HepG2 (cell line): ENCODE results near the gene TAF8. TPM values are rescaled to one million over a fixed set of nuclear protein-coding genes. Genes with fewer than 3 reads are reported as not detected.

Source experiments
- ATAC-seq: fragments of 200-7000 bp; cut with Tn5 transposase; 3 replicates; pipeline ENCODE4 v1.9.1; 2020; ENCODE audit warnings: mild to moderate bottlenecking, moderate library complexity
- BruUV-seq: library from RNA; stranded (reverse); fragments of 400-500 nt; replicated peaks from 2 replicates; lab custom pipeline; 2021; lab: Mats Ljungman, UMichigan
- CTCF ChIA-PET: fragments of 300-600 bp; formaldehyde crosslinking; extraction: SDS; loops from one replicate; lab custom pipeline; 2021; ENCODE audit warnings: low total read pairs, inconsistent platforms, low intra/inter-chr PET ratio; lab: Yijun Ruan, JAX
- POLR2A ChIA-PET: fragments of 350-600 bp; sonication (Branson Sonifier 250); formaldehyde crosslinking; loops from one replicate; lab custom pipeline; 2020; ENCODE audit warnings: antibody characterized with exemption, inconsistent platforms; lab: Yijun Ruan, JAX
- DNase-seq: peaks from one replicate; pipeline ENCODE4 v3.0.0-alpha.2; 2015; ENCODE audit warnings: low spot score
- FAIRE-seq: peaks from 3 replicates; lab custom pipeline; 2011; peaks lifted over from hg19 to GRCh38; lab: Jason Lieb, UNC
- H2AFZ ChIP-seq: one replicate; pipeline ENCODE4 v1.6.1; 2011; ENCODE audit warnings: low read length, inconsistent platforms
- H3K27ac ChIP-seq: fragments of 300-600 bp; 3 replicates; pipeline ENCODE4 v1.8.0; 2011; ENCODE audit warnings: mixed run types, mild to moderate bottlenecking, mixed read lengths, low read length, inconsistent platforms; ENCODE audit not compliant: insufficient read depth; ENCODE audit errors: extremely low read length
- H3K27me3 ChIP-seq, 2 experiments: fragments of 200-600 bp in 1 of 2; 2 replicates in 1 of 2; 3 replicates in 1 of 2; pipeline versions ENCODE4 v1.6.0 to v1.8.0; 2011; ENCODE audit warnings: low read length in 2 of 2, mild to moderate bottlenecking in 2 of 2, moderate library complexity in 2 of 2, inconsistent platforms in 1 of 2; ENCODE audit not compliant: insufficient read depth in 2 of 2, control insufficient read depth in 1 of 2
- H3K36me3 ChIP-seq, 2 experiments: fragments of 200-600 bp in 1 of 2; replicated peaks in 1 of 2; 2 replicates in 1 of 2; 3 replicates in 1 of 2; pipeline versions ENCODE4 v1.5.1 to v1.8.0; 2011; ENCODE audit warnings: low read length in 2 of 2, inconsistent platforms in 1 of 2; ENCODE audit not compliant: insufficient read depth in 2 of 2, control insufficient read depth in 1 of 2
- H3K4me1 ChIP-seq: 2 replicates; pipeline ENCODE4 v1.5.1; 2012; ENCODE audit warnings: low read length, inconsistent platforms; ENCODE audit not compliant: insufficient read depth
- H3K4me2 ChIP-seq: 2 replicates; pipeline ENCODE4 v1.6.0; 2011; ENCODE audit warnings: low read depth, low read length, inconsistent platforms
- H3K4me3 ChIP-seq, 3 experiments: fragments of 200-600 bp in 1 of 3; sonication (generic), shearing (Covaris generic) in 1 of 3; replicated peaks in 1 of 3; 2 replicates each; pipeline ENCODE4 v1.5.1; 2011 to 2016; ENCODE audit warnings: low read length in 3 of 3, inconsistent platforms in 2 of 3, low read depth in 2 of 3, mild to moderate bottlenecking in 2 of 3, control low read depth in 1 of 3, mixed read lengths in 1 of 3; ENCODE audit not compliant: insufficient read depth in 1 of 3
- H3K79me2 ChIP-seq: one replicate; pipeline ENCODE4 v1.6.1; 2011; ENCODE audit warnings: low read length, inconsistent platforms; ENCODE audit not compliant: insufficient read depth
- H3K9ac ChIP-seq: 2 replicates; pipeline ENCODE4 v1.6.0; 2011; ENCODE audit warnings: mild to moderate bottlenecking, low read depth, low read length, inconsistent platforms; ENCODE audit not compliant: insufficient read depth
- H3K9me3 ChIP-seq: 2 replicates; pipeline ENCODE4 v1.5.1; 2012; ENCODE audit warnings: mild to moderate bottlenecking, low read length
- H4K20me1 ChIP-seq: 2 replicates; pipeline ENCODE4 v1.6.0; 2011; ENCODE audit warnings: inconsistent platforms, mild to moderate bottlenecking, low read length, moderate library complexity; ENCODE audit not compliant: insufficient read depth
- PRDM15 ChIP-seq: sonication (generic); formaldehyde crosslinking; IDR thresholded peaks from 2 replicates; pipeline ENCODE4 v1.4.0; 2020; ENCODE audit warnings: missing genetic modification reagents
- ZFP91 ChIP-seq: sonication (generic); formaldehyde crosslinking; IDR thresholded peaks from 2 replicates; pipeline ENCODE4 v1.9.0; 2022; ENCODE audit warnings: missing genetic modification reagents, mild to moderate bottlenecking, borderline replicate concordance
- ZNF329 ChIP-seq: sonication (generic); formaldehyde crosslinking; IDR thresholded peaks from 2 replicates; pipeline ENCODE4 v1.9.0; 2021; ENCODE audit warnings: low read depth, mild to moderate bottlenecking, missing genetic modification reagents
- ZNF687 ChIP-seq: sonication (generic); formaldehyde crosslinking; IDR thresholded peaks from 2 replicates; pipeline ENCODE4 v1.5.1; 2020; ENCODE audit warnings: mild to moderate bottlenecking, missing genetic modification reagents, moderate library complexity
- WGBS: methylation state at CpG from one replicate; pipeline ENCODE4 v1.1.6; 2017; ENCODE audit warnings: low lambda C conversion rate; 5-methylcytosine and 5-hydroxymethylcytosine counted together
- in situ Hi-C: cut with HindIII; loops from 2 replicates; pipeline ENCODE4 v1.10.0; 2017; ENCODE audit warnings: low pct_unique_long_range_greater_than_20kb; ENCODE audit not compliant: extremely low pct_ligation_motif_present
- intact Hi-C: fragments of 100-400 bp; cut with micrococcal nuclease; formaldehyde crosslinking; loops from one replicate; pipeline ENCODE4 v1.10.0; 2022; ENCODE audit not compliant: unreplicated experiment
- polyA plus RNA-seq, 8 experiments: library from polyadenylated mRNA; depleted of rRNA in 3 of 8; stranded (reverse) in 7 of 8; unstranded in 1 of 8; fragments of >200 nt; fragmentation: Illumina TruSeq in 4 of 8; extraction: Trizol in 4 of 8; gene quantifications; 2 replicates each; pipeline versions ENCODE4 v1.2.1 to v1.2.3, GENCODE V29; 2011 to 2016; ENCODE audit warnings: low read depth in 4 of 8, missing spikeins in 1 of 8, mixed read lengths in 1 of 8; ENCODE audit not compliant: insufficient read depth in 1 of 8
- total RNA-seq, 5 experiments: library from RNA; depleted of rRNA; stranded (reverse); fragments of >200 nt; fragmentation: Illumina TruSeq; extraction: Trizol; gene quantifications; 2 replicates each; pipeline ENCODE4 v1.2.3, GENCODE V29; 2016; ENCODE audit warnings: low read depth in 1 of 5

TAF8 gene
- total and polyA plus RNA-seq, 2 of the 13 experiments (the other 11 are each of a cell fraction or from before 2014, with no cell fraction given): 25.2 to 25.8 TPM

- H3K79me2 ChIP-seq: no peaks in the 10 kb centered on the region
- ATAC-seq: no peak
- H3K9me3 ChIP-seq: no peaks in the 10 kb centered on the region
- TF ChIP-seq ZNF329 (no peak), PRDM15 (CRISPR knock-in tag) (no peak), ZFP91 (CRISPR knock-in tag) (peak; percentile 9; the same call in 1 of the 2 replicates), ZNF687 (CRISPR knock-in tag) (peak; percentile 19; the same call in 1 of the 2 replicates)
- H2AFZ ChIP-seq: no peak overlapping the region
- no peaks in the 10 kb centered on the region for H4K20me1 ChIP-seq
- H3K4me2 ChIP-seq: peak overlapping the region; percentile 58
- ChIA-PET CTCF (interaction anchor here (2.4 to 4.0 kb wide), 3 partner anchors 199 to 266 kb away, joined by 17 to 40 read pairs (median 24); partner anchors contain the start of genes FRS3, PRICKLE4 and TOMM6), POLR2A (interaction anchor here (0.6 to 3.2 kb wide), 3 partner anchors 125 to 301 kb away, joined by 3 to 16 read pairs (median 7); partner anchors contain the start of genes BYSL, MED20 and TOMM6)
- H3K4me1 ChIP-seq: peaks cover 62% of the 10 kb centered on the region
- H3K9ac ChIP-seq: no peak overlapping the region
- 9% methylated on average over 14 of the region's 14 CpGs for WGBS
- no peaks in the 10 kb centered on the region; a peak in 2 of 5 replicates for H3K27me3 ChIP-seq
- no peak for DNase-seq
- no peaks in the 10 kb centered on the region for H3K36me3 ChIP-seq
- no TSS peak for BruUV-seq
- H3K4me3 ChIP-seq: peak overlapping the region in 2 of 3 experiments; percentile 33 to 36; a peak in 3 of 6 replicates
- no peak overlapping the region for H3K27ac ChIP-seq
- no peak for FAIRE-seq
- intact Hi-C loops (loop anchor here (2.0 to 10.0 kb wide), 2 partner anchors 125 to 321 kb away; partner anchors contain the start of genes BYSL and MED20), in situ Hi-C loops (loop anchor here (5.0 to 25.0 kb wide), 4 partner anchors 198 to 683 kb away; partner anchors contain the start of gene PRICKLE4)
Observed at GRCh38 chr6:42045538-42046460, 4.5 kb upstream of the TAF8 start.
